ENCODE measurements around the gene CHCHD3.

Gene CHCHD3

DNA sequence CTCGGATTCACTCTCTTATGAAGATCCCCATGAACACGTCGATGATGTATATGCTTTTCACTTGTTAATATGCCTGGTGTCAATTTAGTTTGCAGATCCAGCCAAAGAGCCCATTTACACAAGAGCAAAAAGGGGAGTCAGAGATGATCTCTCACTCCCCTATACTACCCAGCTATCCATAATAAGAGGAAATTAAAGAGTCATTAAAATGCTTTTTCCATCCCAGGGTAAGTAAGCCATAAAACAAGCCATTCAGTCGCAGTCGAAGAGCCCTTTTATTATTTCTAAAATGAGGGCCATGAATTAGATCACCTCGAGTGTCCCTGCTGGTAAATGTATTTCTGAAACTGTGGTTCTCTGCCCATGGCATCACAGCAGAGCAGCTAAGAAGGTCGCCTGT lies 41.2 kb downstream of the CHCHD3 start:
- no peak for ATAC-seq
- no peak for TF ChIP-seq SNAI2 (CRISPR knock-in tag; IDR thresholded peaks at IDR 0.05)
- TF ChIP-seq, protein P1, sequence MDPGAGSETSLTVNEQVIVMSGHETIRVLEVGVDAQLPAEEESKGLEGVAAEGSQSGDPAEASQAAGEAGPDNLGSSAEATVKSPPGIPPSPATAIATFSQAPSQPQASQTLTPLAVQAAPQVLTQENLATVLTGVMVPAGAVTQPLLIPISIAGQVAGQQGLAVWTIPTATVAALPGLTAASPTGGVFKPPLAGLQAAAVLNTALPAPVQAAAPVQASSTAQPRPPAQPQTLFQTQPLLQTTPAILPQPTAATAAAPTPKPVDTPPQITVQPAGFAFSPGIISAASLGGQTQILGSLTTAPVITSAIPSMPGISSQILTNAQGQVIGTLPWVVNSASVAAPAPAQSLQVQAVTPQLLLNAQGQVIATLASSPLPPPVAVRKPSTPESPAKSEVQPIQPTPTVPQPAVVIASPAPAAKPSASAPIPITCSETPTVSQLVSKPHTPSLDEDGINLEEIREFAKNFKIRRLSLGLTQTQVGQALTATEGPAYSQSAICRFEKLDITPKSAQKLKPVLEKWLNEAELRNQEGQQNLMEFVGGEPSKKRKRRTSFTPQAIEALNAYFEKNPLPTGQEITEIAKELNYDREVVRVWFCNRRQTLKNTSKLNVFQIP (CRISPR knock-in tag; IDR thresholded peaks at IDR 0.05; ENCODE audit: borderline replicate concordance, low read depth), result no peak
- no peak for TF ChIP-seq ZNF70 (CRISPR knock-in tag; IDR thresholded peaks at IDR 0.05)
- no peak for TF ChIP-seq CSDC2 (CRISPR knock-in tag; IDR thresholded peaks at IDR 0.05)
- TF ChIP-seq OSR1 (CRISPR knock-in tag; IDR thresholded peaks at IDR 0.05), result no peak
- TF ChIP-seq, protein P2, sequence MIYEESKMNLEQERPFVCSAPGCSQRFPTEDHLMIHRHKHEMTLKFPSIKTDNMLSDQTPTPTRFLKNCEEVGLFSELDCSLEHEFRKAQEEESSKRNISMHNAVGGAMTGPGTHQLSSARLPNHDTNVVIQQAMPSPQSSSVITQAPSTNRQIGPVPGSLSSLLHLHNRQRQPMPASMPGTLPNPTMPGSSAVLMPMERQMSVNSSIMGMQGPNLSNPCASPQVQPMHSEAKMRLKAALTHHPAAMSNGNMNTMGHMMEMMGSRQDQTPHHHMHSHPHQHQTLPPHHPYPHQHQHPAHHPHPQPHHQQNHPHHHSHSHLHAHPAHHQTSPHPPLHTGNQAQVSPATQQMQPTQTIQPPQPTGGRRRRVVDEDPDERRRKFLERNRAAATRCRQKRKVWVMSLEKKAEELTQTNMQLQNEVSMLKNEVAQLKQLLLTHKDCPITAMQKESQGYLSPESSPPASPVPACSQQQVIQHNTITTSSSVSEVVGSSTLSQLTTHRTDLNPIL (CRISPR knock-in tag; IDR thresholded peaks at IDR 0.05; ENCODE audit: low read depth), result no peak
- TF ChIP-seq TCF4 (CRISPR knock-in tag; IDR thresholded peaks at IDR 0.05; ENCODE audit: borderline replicate concordance), result no peak
- TF ChIP-seq BACH2 (CRISPR knock-in tag; IDR thresholded peaks at IDR 0.05; ENCODE audit: borderline replicate concordance), result no peak
- TF ChIP-seq RARB (CRISPR knock-in tag; IDR thresholded peaks at IDR 0.05), result no peak
- no peak for TF ChIP-seq PPARA (CRISPR knock-in tag; IDR thresholded peaks at IDR 0.05; ENCODE audit: borderline replicate concordance)
- TF ChIP-seq ZNF8 (CRISPR knock-in tag; IDR thresholded peaks at IDR 0.05), result no peak
- TF ChIP-seq, protein P3, sequence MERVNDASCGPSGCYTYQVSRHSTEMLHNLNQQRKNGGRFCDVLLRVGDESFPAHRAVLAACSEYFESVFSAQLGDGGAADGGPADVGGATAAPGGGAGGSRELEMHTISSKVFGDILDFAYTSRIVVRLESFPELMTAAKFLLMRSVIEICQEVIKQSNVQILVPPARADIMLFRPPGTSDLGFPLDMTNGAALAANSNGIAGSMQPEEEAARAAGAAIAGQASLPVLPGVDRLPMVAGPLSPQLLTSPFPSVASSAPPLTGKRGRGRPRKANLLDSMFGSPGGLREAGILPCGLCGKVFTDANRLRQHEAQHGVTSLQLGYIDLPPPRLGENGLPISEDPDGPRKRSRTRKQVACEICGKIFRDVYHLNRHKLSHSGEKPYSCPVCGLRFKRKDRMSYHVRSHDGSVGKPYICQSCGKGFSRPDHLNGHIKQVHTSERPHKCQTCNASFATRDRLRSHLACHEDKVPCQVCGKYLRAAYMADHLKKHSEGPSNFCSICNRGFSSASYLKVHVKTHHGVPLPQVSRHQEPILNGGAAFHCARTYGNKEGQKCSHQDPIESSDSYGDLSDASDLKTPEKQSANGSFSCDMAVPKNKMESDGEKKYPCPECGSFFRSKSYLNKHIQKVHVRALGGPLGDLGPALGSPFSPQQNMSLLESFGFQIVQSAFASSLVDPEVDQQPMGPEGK (CRISPR knock-in tag; IDR thresholded peaks at IDR 0.05; ENCODE audit: borderline replicate concordance), result no peak
- TF ChIP-seq ZNF565 (CRISPR knock-in tag; conservative IDR thresholded peaks at IDR 0.05; ENCODE audit: low read depth), result no peak

DNA sequence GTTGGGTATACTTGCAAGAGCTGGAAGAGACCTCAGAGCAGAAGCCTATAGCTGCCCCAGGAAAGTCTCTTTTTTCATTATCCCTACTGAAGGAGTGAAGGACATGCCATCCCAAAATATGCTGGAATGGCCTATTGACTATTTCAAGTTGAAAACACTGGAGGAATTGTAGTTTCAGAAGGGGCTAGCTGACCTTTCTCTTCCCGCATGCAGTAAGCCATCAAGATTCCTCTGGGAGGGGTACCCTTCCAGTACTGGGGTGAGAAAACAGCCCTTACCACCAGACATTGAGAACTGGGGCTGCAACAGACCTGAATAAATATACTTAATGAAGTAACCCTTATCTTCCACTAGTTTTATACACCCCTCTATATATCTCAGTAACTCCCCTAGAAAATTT lies 41.7 kb downstream of the CHCHD3 start:
- TF ChIP-seq SNAI2 (CRISPR knock-in tag; IDR thresholded peaks at IDR 0.05) (no peak), RARB (CRISPR knock-in tag; IDR thresholded peaks at IDR 0.05) (no peak), GLIS3 (CRISPR knock-in tag; IDR thresholded peaks at IDR 0.05) (no peak), ZNF70 (CRISPR knock-in tag; IDR thresholded peaks at IDR 0.05) (no peak), TCF4 (CRISPR knock-in tag; IDR thresholded peaks at IDR 0.05; ENCODE audit: borderline replicate concordance) (no peak), BACH2 (CRISPR knock-in tag; IDR thresholded peaks at IDR 0.05; ENCODE audit: borderline replicate concordance) (no peak), TOX (CRISPR knock-in tag; IDR thresholded peaks at IDR 0.05; ENCODE audit: borderline replicate concordance) (no peak), ZNF8 (CRISPR knock-in tag; IDR thresholded peaks at IDR 0.05) (no peak), ZFP3 (CRISPR knock-in tag; IDR thresholded peaks at IDR 0.05) (no peak), ZC3H10 (CRISPR knock-in tag; IDR thresholded peaks at IDR 0.05) (no peak), ISL1 (CRISPR knock-in tag; IDR thresholded peaks at IDR 0.05) (no peak)
- TF ChIP-seq, protein P4, sequence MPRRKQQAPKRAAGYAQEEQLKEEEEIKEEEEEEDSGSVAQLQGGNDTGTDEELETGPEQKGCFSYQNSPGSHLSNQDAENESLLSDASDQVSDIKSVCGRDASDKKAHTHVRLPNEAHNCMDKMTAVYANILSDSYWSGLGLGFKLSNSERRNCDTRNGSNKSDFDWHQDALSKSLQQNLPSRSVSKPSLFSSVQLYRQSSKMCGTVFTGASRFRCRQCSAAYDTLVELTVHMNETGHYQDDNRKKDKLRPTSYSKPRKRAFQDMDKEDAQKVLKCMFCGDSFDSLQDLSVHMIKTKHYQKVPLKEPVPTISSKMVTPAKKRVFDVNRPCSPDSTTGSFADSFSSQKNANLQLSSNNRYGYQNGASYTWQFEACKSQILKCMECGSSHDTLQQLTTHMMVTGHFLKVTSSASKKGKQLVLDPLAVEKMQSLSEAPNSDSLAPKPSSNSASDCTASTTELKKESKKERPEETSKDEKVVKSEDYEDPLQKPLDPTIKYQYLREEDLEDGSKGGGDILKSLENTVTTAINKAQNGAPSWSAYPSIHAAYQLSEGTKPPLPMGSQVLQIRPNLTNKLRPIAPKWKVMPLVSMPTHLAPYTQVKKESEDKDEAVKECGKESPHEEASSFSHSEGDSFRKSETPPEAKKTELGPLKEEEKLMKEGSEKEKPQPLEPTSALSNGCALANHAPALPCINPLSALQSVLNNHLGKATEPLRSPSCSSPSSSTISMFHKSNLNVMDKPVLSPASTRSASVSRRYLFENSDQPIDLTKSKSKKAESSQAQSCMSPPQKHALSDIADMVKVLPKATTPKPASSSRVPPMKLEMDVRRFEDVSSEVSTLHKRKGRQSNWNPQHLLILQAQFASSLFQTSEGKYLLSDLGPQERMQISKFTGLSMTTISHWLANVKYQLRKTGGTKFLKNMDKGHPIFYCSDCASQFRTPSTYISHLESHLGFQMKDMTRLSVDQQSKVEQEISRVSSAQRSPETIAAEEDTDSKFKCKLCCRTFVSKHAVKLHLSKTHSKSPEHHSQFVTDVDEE (CRISPR knock-in tag; IDR thresholded peaks at IDR 0.05), result no peak
- TF ChIP-seq, protein P2 (CRISPR knock-in tag; IDR thresholded peaks at IDR 0.05; ENCODE audit: low read depth), result no peak
- no peak for ATAC-seq

DNA sequence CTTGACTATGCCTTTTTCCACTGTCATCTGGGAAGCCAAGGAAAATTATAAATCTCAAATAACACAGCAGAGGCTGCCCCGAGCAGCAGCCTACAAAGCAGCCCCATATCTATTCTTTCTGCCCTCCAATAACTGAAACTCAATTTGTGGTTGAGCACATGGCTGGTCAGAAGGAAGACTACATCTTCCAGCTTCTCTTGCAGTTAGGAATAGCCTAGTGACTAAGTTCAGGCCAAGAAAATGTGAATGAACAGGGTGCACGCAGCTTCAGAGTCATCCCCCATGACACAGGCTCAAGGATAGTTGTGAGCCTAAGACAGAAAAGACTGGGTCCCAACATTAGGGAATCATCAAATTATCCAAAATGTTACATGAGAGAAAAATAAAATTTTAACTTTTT lies 42.3 kb downstream of the CHCHD3 start:
- no peak for TF ChIP-seq ISL1 (CRISPR knock-in tag; IDR thresholded peaks at IDR 0.05)
- TF ChIP-seq ZC3H10 (CRISPR knock-in tag; IDR thresholded peaks at IDR 0.05), result no peak
- ATAC-seq, result no peak

DNA sequence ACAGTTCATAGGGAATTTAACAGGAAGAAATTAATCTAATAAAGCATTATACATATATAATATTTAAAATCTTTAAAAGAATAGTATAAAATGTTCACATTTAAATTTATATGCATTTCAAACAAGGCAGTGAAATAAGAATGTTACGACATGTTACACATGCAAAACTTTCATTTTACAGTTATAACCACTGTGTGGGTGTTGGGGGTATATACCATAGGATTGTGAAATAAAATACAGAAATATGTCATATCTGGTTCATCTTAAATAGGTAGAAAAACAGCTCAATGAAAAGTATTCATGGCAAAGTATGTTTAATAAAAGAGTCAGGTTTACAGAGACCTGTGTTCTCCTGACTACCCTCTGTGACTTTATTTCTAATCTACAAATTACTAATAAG lies 45.6 kb downstream of the CHCHD3 start:
- ATAC-seq, result no peak
- TF ChIP-seq ZC3H10 (CRISPR knock-in tag; IDR thresholded peaks at IDR 0.05) (no peak), CSDC2 (CRISPR knock-in tag; IDR thresholded peaks at IDR 0.05) (no peak), ZNF70 (CRISPR knock-in tag; IDR thresholded peaks at IDR 0.05) (no peak), ISL1 (CRISPR knock-in tag; IDR thresholded peaks at IDR 0.05) (no peak), BACH2 (CRISPR knock-in tag; IDR thresholded peaks at IDR 0.05; ENCODE audit: borderline replicate concordance) (no peak), PPARA (CRISPR knock-in tag; IDR thresholded peaks at IDR 0.05; ENCODE audit: borderline replicate concordance) (no peak), GLIS3 (CRISPR knock-in tag; IDR thresholded peaks at IDR 0.05) (no peak), ZFP30 (CRISPR knock-in tag; IDR thresholded peaks at IDR 0.05) (no peak), TOX (CRISPR knock-in tag; IDR thresholded peaks at IDR 0.05; ENCODE audit: borderline replicate concordance) (no peak), SNAI2 (CRISPR knock-in tag; IDR thresholded peaks at IDR 0.05) (no peak)
- TF ChIP-seq, protein P5, sequence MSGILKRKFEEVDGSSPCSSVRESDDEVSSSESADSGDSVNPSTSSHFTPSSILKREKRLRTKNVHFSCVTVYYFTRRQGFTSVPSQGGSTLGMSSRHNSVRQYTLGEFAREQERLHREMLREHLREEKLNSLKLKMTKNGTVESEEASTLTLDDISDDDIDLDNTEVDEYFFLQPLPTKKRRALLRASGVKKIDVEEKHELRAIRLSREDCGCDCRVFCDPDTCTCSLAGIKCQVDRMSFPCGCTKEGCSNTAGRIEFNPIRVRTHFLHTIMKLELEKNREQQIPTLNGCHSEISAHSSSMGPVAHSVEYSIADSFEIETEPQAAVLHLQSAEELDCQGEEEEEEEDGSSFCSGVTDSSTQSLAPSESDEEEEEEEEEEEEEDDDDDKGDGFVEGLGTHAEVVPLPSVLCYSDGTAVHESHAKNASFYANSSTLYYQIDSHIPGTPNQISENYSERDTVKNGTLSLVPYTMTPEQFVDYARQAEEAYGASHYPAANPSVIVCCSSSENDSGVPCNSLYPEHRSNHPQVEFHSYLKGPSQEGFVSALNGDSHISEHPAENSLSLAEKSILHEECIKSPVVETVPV (CRISPR knock-in tag; IDR thresholded peaks at IDR 0.05), result no peak
- TF ChIP-seq, protein P3 (CRISPR knock-in tag; IDR thresholded peaks at IDR 0.05; ENCODE audit: borderline replicate concordance), result no peak

Measured in SK-N-SH treated with all-trans-retinoic acid at 6 μM for 48 hours (cell line).